AG09309 (cell line): ENCODE measurements around the gene HDAC11.

Experiments used
- DNase-seq: peaks from one replicate; pipeline ENCODE4 v3.0.0-alpha.2; 2010; ENCODE audit warnings: low read depth
- H3K4me3 ChIP-seq: 2 replicates; pipeline ENCODE4 v1.5.1; 2011; ENCODE audit warnings: mild to moderate bottlenecking, low read depth, low read length, moderate library complexity; ENCODE audit not compliant: control insufficient read depth
- TF ChIP-seq, protein P1 (sequence below): IDR thresholded peaks from 2 replicates; pipeline ENCODE4 v1.5.1; 2011; ENCODE audit warnings: mild to moderate bottlenecking, low read depth, low read length, inconsistent platforms; ENCODE audit not compliant: insufficient read depth, control insufficient read depth; ENCODE audit errors: missing control alignments

HDAC11 gene

DNA sequence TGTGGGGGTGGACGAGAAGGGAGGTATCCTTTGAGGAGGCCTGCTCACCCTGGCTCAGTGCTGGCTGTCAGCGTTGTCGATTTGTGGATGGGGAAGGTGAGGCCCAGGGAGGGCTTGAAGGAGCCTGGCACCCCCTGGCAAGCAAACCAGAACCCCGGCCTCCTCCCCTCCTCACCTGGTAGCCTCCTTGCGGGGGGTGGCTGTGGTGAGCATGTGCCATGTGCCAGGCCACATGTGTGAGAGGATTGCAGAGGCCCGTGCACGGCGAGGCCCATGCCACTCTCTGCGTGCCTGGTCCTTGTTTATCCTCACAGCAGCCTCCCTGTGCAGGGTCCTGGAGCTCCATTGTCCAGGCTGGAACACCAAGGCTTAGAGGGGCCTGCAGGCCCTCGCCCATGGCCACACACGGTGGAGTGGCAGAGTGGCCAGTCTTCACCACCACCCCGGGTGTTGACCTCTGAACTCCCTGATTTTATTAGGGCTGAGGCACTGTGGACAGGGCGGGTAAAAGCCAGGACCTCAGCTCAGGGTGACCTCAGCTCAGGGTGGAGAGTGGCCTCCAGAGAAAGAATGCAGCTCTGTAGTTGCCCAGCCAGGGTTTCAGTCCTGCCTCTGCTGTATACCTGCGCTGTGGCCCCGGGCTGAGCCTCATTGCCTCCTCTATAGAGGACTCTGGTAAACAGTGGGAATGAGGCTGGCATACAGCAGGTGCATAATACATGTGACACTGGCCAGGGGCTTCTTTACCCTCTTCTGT lies 29.1 kb downstream of the HDAC11 start:
- H3K4me3 ChIP-seq = no peak overlapping the region
- DNase-seq = no peak
- TF ChIP-seq, protein P1, sequence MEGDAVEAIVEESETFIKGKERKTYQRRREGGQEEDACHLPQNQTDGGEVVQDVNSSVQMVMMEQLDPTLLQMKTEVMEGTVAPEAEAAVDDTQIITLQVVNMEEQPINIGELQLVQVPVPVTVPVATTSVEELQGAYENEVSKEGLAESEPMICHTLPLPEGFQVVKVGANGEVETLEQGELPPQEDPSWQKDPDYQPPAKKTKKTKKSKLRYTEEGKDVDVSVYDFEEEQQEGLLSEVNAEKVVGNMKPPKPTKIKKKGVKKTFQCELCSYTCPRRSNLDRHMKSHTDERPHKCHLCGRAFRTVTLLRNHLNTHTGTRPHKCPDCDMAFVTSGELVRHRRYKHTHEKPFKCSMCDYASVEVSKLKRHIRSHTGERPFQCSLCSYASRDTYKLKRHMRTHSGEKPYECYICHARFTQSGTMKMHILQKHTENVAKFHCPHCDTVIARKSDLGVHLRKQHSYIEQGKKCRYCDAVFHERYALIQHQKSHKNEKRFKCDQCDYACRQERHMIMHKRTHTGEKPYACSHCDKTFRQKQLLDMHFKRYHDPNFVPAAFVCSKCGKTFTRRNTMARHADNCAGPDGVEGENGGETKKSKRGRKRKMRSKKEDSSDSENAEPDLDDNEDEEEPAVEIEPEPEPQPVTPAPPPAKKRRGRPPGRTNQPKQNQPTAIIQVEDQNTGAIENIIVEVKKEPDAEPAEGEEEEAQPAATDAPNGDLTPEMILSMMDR = no peak

DNA sequence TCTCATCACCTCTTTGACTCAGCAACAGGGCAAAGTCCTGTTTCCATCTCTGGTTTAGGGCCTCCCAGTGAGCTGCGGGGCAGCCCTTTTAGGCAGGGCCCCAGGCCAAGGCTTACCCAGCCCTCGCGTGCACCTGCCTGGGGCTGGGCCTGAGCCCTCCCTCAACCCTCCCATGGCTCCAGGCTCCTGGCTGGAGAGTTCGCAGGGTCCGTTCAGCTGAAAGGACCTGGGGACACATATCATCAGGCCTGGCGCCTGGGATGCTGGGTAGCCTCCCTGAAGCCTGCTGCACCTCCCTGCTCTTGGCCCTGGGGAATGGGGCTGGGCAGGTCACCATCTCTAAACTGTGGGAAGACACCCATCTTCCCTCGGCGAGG lies 29.7 kb downstream of the HDAC11 start:
- no peak overlapping the region for H3K4me3 ChIP-seq
- TF ChIP-seq, protein P1 = no peak
- DNase-seq = no peak

DNA sequence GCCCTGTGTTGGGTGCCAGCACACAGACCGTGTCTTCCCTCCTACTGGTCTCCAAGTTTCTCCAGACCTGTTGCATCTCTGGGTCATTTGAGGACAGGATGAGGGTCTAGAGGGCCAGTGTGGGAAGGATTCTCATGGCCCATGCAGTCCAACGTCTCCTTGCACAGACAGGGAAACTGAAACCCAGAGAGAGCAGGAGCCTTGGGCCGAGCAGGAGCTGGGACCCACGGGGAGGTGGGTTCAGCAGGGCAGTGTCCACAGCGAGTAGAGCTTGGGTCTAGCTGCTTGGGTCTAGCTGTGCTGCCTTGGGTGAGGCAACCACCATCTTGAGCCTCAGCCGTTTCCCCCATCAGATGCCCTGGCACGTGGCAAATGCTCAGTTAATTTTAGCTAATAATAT lies 32.3 kb downstream of the HDAC11 start:
- TF ChIP-seq, protein P1 = no peak
- H3K4me3 ChIP-seq = no peak overlapping the region
- DNase-seq = no peak

DNA sequence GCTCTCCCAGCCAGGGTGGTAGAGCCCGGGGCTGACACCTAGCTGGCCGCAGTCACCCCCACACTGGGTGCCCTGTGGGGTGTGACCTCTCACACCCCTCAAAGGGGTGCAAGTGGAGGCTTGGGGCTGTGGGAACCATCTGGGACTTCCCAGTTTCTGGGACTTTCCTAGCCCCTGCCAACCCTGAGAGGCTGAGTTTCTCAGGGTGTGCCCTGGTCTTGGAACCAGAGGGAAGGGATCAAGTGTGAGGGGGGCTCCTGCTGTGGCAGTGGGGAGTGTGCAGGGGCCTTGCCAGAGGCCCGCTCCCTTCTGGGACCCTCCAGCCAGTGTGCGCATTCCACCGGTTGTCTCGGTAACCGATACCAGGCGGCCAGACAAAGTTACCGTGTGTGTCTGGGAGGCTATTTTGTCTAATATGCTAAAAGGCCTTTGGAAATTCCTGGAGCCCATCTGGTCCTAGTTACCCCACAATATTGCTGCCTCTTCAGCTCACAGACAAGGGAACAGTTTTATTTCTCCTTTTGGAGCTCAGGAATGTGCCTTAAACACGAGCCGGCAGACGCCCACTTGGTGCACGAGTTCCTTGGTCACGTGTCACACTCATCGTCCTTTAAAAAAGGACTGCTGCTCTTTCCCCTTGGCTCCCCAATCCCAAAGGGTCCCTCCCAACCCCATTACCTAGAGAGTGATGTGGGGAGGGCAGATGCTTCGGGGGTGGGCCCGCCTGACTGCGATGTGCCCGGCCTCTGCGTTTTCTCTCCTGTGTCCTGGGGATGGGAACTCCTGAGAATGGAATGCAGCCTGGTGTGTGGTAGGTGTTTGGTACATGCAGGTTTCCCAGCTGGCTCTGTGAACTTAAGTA lies 33.2 kb downstream of the HDAC11 start:
- DNase-seq = peak; percentile 73
- H3K4me3 ChIP-seq = no peak overlapping the region
- TF ChIP-seq, protein P1 = no peak

DNA sequence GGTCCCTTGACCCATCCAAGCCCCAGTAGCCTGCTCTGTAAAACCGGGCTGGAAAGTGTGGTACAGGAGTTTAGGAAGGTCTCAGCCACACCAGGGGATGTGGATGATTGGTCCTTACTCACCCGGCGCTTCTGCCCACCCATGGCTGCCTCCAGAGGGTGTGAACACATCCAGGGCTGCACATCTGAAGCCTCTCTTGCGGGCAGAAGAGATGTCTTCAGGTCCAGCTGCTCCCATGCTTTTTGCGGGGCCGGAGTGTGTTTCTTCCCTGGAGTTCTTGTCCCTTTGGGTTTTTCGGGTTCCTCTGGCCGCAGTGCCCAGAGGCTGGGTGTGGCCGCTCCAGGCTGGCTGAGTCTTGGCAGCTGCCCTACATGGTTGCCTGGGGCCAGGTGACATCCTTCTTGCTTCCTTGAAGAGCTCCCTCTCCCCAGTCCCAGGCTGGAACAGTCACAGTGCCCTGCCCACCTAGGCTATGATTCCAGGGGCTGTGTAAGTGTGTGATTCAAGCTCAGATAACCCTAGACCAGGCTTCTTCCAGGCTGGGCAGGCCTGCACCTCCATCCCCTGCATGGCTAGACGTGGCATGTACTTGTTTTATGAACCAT lies 33.9 kb downstream of the HDAC11 start:
- no peak for DNase-seq
- no peak overlapping the region for H3K4me3 ChIP-seq
- TF ChIP-seq, protein P1 = no peak

DNA sequence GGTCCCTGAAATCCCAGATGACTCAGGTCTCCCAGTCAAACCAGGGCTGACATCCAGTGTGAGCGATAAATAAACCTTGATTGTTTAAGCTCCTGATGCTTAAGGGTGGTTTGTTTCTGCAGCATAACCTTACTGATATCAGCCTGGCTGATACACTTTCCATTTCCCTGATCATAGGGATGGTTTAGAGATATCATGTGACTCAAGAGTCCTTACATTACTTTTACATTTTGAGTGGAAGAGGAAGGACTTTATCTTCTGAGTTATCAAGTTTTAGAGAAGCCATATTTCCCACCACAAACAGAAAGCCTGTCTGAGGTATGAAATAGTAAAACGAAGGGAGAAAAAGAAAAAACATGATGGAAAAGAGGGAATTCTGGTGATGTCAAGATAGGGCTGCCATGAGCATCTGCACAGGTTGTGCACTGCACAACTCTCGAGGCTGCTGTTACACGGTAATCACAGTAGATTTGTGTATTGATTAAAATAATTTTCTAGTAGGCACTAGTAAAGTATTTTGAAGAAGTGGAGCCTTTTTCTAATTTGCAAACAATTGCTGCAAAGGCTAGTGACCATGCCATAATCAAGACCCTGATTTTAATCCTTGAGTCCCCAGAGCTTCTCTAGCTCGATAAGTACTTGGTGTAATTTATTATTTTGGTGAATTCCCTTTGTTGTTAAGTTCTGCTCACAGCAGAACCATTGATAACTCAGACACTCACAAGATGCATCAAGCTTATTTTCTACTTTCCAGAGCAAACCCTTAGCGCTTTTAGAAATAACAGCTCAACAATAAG lies 34.7 kb downstream of the HDAC11 start:
- TF ChIP-seq, protein P1 = no peak
- H3K4me3 ChIP-seq = no peak overlapping the region
- no peak for DNase-seq
